ENCODE measurements around the gene HOXA9.

Gene HOXA9

DNA sequence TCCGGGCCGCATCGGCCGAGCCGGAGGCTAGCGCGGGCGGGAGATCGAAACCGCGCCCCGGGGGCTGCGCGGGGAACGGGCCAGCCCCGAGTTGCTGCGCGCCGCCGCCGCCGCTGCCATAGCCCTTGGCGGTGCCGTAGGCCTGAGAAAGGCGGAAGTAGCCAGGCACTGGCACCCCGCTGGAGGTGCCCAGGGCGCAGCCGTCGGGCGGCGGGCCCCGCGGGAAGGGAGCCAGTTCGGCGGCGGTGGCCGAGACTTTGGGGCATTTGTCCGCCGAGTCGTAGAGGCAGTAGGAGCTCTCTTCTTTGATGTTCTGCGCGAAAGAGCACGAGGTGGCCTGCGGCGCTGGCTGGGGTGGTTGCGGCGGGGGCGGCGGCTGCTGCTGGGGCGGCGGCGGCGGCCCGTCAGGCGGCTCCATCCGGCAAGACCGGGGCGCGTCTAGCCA, 8.2 kb upstream of the HOXA9 start:
- TF ChIP-seq, protein P1, sequence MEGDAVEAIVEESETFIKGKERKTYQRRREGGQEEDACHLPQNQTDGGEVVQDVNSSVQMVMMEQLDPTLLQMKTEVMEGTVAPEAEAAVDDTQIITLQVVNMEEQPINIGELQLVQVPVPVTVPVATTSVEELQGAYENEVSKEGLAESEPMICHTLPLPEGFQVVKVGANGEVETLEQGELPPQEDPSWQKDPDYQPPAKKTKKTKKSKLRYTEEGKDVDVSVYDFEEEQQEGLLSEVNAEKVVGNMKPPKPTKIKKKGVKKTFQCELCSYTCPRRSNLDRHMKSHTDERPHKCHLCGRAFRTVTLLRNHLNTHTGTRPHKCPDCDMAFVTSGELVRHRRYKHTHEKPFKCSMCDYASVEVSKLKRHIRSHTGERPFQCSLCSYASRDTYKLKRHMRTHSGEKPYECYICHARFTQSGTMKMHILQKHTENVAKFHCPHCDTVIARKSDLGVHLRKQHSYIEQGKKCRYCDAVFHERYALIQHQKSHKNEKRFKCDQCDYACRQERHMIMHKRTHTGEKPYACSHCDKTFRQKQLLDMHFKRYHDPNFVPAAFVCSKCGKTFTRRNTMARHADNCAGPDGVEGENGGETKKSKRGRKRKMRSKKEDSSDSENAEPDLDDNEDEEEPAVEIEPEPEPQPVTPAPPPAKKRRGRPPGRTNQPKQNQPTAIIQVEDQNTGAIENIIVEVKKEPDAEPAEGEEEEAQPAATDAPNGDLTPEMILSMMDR (conservative IDR thresholded peaks at IDR 0.05; ENCODE audit: low read depth, low read length): no peak
- no peak overlapping the region for H3K4me3 ChIP-seq (ENCODE audit: low read length)
- DNase-seq (ENCODE audit: low read depth): no peak

GRCh38 chr7:27172823-27173510, 7.6 kb upstream of the HOXA9 start:
- TF ChIP-seq, protein P1 (conservative IDR thresholded peaks at IDR 0.05; ENCODE audit: low read depth, low read length): no peak
- no peak overlapping the region for H3K4me3 ChIP-seq (ENCODE audit: low read length)
- DNase-seq (ENCODE audit: low read depth): no peak

- TF ChIP-seq, protein P1 (conservative IDR thresholded peaks at IDR 0.05; ENCODE audit: low read depth, low read length): no peak
- H3K4me3 ChIP-seq (ENCODE audit: low read length): no peak overlapping the region
- no peak for DNase-seq (ENCODE audit: low read depth)
These were observed 7.0 kb upstream of the HOXA9 start for GRCh38 chr7:27172315-27172774.

DNA sequence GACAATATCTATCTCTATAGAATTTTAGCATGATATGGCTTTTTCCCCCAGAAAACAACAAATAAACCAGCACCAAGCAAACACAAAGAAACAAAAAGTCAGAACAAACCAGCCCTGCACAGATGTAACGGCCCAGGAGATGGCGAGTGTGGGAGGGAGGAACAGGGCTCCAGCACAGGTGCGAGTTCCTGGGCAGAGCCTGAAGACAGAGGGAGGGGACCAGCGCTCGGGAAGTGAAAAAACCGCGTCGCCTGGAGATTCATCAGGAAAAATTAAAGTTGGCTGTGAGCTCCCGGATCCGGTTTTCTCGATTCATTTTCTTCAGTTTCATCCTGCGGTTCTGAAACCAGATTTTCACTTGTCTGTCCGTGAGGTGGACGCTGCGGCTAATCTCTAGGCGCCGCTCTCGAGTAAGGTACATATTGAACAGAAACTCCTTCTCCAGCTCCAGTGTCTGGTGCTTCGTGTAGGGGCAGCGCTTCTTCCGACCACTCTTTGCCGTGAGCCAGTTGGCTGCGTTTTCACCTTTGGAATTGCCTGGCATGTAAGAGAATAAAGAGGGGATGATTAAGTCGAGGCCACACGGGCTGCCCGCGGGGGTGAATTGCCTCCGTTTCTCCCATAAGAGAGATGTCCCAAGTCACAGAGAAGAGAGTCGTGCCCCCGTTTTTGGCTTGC, 6.4 kb upstream of the HOXA9 start:
- H3K4me3 ChIP-seq (ENCODE audit: low read length): no peak overlapping the region
- DNase-seq (ENCODE audit: low read depth): no peak

GRCh38 chr7:27171325-27171636, 5.9 kb upstream of the HOXA9 start:
- TF ChIP-seq, protein P1 (conservative IDR thresholded peaks at IDR 0.05; ENCODE audit: low read depth, low read length): no peak
- no peak overlapping the region for H3K4me3 ChIP-seq (ENCODE audit: low read length)
- no peak for DNase-seq (ENCODE audit: low read depth)

More for the DNA sequence above, 6.4 kb upstream of the HOXA9 start:
- TF ChIP-seq, protein P1 (conservative IDR thresholded peaks at IDR 0.05; ENCODE audit: low read depth, low read length): no peak

DNA sequence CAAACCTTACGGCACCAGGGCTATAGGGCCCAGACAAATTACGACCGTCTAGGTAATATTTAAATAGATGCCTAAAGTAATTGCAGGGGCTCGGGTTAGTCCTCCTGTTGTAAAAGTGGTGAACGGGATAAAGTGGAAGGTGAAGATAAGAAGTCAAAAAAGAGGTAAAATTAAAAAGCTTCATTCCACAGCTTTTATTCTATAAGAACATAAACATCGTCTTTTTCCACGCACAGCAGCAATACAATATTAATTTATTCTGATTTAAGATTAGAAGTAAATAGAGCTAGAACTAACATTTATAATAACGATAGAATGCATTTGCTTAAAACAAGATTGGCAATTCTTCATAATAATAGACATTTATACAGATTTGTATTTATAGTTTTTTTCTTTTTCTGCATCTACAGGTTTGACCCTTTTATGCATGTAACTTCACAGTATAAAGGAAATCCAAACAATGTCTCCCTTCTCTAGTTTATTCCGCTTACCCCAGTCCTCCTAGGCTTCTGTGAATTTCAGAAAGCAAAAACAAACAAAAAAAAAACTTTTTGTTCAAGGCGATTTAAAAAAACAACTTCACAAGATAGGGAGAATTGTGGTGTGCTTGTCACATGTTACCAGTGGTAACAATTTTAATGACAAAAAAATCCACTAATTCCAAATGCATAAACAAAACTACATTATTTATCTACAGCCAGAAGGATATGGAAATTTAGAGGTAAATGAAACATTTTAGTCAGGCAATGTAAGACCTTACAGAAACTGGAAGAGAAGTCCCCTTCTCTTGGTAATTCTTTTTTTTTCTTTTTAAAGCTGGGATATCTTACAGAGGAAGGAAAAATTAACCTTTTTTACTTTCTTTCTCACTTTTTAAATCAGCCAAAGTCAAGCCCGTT, 5.3 kb upstream of the HOXA9 start:
- no peak for DNase-seq (ENCODE audit: low read depth)
- TF ChIP-seq, protein P1 (conservative IDR thresholded peaks at IDR 0.05; ENCODE audit: low read depth, low read length): no peak
- H3K4me3 ChIP-seq (ENCODE audit: low read length): no peak overlapping the region
